HepG2 (cell line): ENCODE results near the gene CEP131. TPM values are rescaled to one million over a fixed set of nuclear protein-coding genes. Genes with fewer than 3 reads are reported as not detected.

Experiments used
- ARNT ChIP-seq: fragments of 450-650 bp; IDR thresholded peaks from 2 replicates; pipeline ENCODE4 v1.6.1; 2017
- ATRX ChIP-seq: sonication (generic); formaldehyde crosslinking; IDR thresholded peaks from 2 replicates; pipeline ENCODE4 v1.4.0; 2020; ENCODE audit warnings: missing genetic modification reagents, borderline replicate concordance
- FOXP1 ChIP-seq, 2 experiments: fragments of 450-650 bp in 1 of 2; IDR thresholded peaks; 2 replicates each; pipeline ENCODE4 v1.6.1; 2017 to 2018; ENCODE audit warnings: antibody characterized with exemption in 1 of 2
- GPN1 ChIP-seq: sonication (generic); formaldehyde crosslinking; IDR thresholded peaks from 2 replicates; pipeline ENCODE4 v1.5.1; 2020; ENCODE audit warnings: missing genetic modification reagents, borderline replicate concordance
- GTF2F1 ChIP-seq: fragments of 150-350 bp; IDR thresholded peaks from 2 replicates; pipeline ENCODE4 v1.6.1; 2014; ENCODE audit warnings: low read length
- HES4 ChIP-seq: sonication (generic); formaldehyde crosslinking; IDR thresholded peaks from 2 replicates; pipeline ENCODE4 v1.9.0; 2021; ENCODE audit warnings: mild to moderate bottlenecking, missing genetic modification reagents, borderline replicate concordance
- HOXA7 ChIP-seq: sonication (generic); formaldehyde crosslinking; IDR thresholded peaks from 2 replicates; pipeline ENCODE4 v1.8.1; 2022; ENCODE audit warnings: mild to moderate bottlenecking, missing genetic modification reagents, moderate library complexity
- KDM5B ChIP-seq: sonication (generic); formaldehyde crosslinking; IDR thresholded peaks from 2 replicates; pipeline ENCODE4 v1.4.0; 2020; ENCODE audit warnings: missing genetic modification reagents, mild to moderate bottlenecking, borderline replicate concordance
- KLF15 ChIP-seq: sonication (generic); formaldehyde crosslinking; IDR thresholded peaks from 2 replicates; pipeline ENCODE4 v1.8.1; 2023; ENCODE audit warnings: borderline replicate concordance, mild to moderate bottlenecking, inconsistent platforms, missing genetic modification reagents, mixed read lengths
- MEIS2 ChIP-seq: sonication (generic); formaldehyde crosslinking; IDR thresholded peaks from 2 replicates; pipeline ENCODE4 v1.9.0; 2021; ENCODE audit warnings: mild to moderate bottlenecking, missing genetic modification reagents
- TGIF2 ChIP-seq: IDR thresholded peaks from 2 replicates; pipeline ENCODE4 v1.6.1; 2016; ENCODE audit warnings: control low read depth, missing compliant biosample characterization
- ZBTB3 ChIP-seq: sonication (generic); formaldehyde crosslinking; IDR thresholded peaks from 2 replicates; pipeline ENCODE4 v1.4.0; 2020; ENCODE audit warnings: low read depth, mild to moderate bottlenecking, moderate library complexity, missing genetic modification reagents, borderline replicate concordance
- ZBTB8A ChIP-seq: sonication (generic); formaldehyde crosslinking; IDR thresholded peaks from 2 replicates; pipeline ENCODE4 v1.4.0; 2020; ENCODE audit warnings: mild to moderate bottlenecking, low read depth, missing genetic modification reagents, borderline replicate concordance
- ZKSCAN1 ChIP-seq: fragments of 150-350 bp; IDR thresholded peaks from 2 replicates; pipeline ENCODE4 v1.6.1; 2014; ENCODE audit warnings: low read length
- ZNF101 ChIP-seq: sonication (generic); formaldehyde crosslinking; IDR thresholded peaks from 2 replicates; pipeline ENCODE4 v1.4.0; 2020; ENCODE audit warnings: mild to moderate bottlenecking, low read depth, missing genetic modification reagents, borderline replicate concordance
- ZNF138 ChIP-seq: sonication (generic); formaldehyde crosslinking; IDR thresholded peaks from 2 replicates; pipeline ENCODE4 v1.5.0; 2020; ENCODE audit warnings: mild to moderate bottlenecking, low read depth, missing genetic modification reagents
- ZNF343 ChIP-seq: sonication (generic); formaldehyde crosslinking; IDR thresholded peaks from 2 replicates; pipeline ENCODE4 v1.4.0; 2020; ENCODE audit warnings: mild to moderate bottlenecking, missing genetic modification reagents
- ZNF772 ChIP-seq: sonication (generic); formaldehyde crosslinking; IDR thresholded peaks from 2 replicates; pipeline ENCODE4 v1.5.0; 2020; ENCODE audit warnings: mild to moderate bottlenecking, missing genetic modification reagents
- polyA plus RNA-seq, 8 experiments: library from polyadenylated mRNA; depleted of rRNA in 3 of 8; stranded (reverse) in 7 of 8; unstranded in 1 of 8; fragments of >200 nt; fragmentation: Illumina TruSeq in 4 of 8; extraction: Trizol in 4 of 8; gene quantifications; 2 replicates each; pipeline versions ENCODE4 v1.2.1 to v1.2.3, GENCODE V29; 2011 to 2016; ENCODE audit warnings: low read depth in 4 of 8, missing spikeins in 1 of 8, mixed read lengths in 1 of 8; ENCODE audit not compliant: insufficient read depth in 1 of 8
- total RNA-seq, 5 experiments: library from RNA; depleted of rRNA; stranded (reverse); fragments of >200 nt; fragmentation: Illumina TruSeq; extraction: Trizol; gene quantifications; 2 replicates each; pipeline ENCODE4 v1.2.3, GENCODE V29; 2016; ENCODE audit warnings: low read depth in 1 of 5
- TF ChIP-seq, protein P1 (sequence below): sonication (generic); formaldehyde crosslinking; IDR thresholded peaks from 2 replicates; pipeline ENCODE4 v1.4.0; 2020; ENCODE audit warnings: missing genetic modification reagents
- TF ChIP-seq, protein P2 (sequence below), 2 experiments: sonication (generic) in 1 of 2; formaldehyde crosslinking in 1 of 2; IDR thresholded peaks; 2 replicates each; pipeline versions ENCODE4 v1.4.0 to v1.6.1; 2018 to 2020; ENCODE audit warnings: missing genetic modification reagents in 2 of 2, borderline replicate concordance in 1 of 2, low read depth in 1 of 2, mild to moderate bottlenecking in 1 of 2, missing biosample characterization in 1 of 2
- TF ChIP-seq, protein P3 (sequence below): sonication (generic); formaldehyde crosslinking; conservative IDR thresholded peaks from 2 replicates; pipeline ENCODE4 v1.8.1; 2023; ENCODE audit warnings: missing genetic modification reagents
- TF ChIP-seq, protein P4 (sequence below): sonication (generic); formaldehyde crosslinking; IDR thresholded peaks from 2 replicates; pipeline ENCODE4 v1.5.0; 2020; ENCODE audit warnings: mild to moderate bottlenecking, missing genetic modification reagents

The CEP131 gene
- total and polyA plus RNA-seq, 2 of the 13 experiments (the other 11 are each of a cell fraction or from before 2014, with no cell fraction given) = 5.0 to 16.8 TPM

DNA sequence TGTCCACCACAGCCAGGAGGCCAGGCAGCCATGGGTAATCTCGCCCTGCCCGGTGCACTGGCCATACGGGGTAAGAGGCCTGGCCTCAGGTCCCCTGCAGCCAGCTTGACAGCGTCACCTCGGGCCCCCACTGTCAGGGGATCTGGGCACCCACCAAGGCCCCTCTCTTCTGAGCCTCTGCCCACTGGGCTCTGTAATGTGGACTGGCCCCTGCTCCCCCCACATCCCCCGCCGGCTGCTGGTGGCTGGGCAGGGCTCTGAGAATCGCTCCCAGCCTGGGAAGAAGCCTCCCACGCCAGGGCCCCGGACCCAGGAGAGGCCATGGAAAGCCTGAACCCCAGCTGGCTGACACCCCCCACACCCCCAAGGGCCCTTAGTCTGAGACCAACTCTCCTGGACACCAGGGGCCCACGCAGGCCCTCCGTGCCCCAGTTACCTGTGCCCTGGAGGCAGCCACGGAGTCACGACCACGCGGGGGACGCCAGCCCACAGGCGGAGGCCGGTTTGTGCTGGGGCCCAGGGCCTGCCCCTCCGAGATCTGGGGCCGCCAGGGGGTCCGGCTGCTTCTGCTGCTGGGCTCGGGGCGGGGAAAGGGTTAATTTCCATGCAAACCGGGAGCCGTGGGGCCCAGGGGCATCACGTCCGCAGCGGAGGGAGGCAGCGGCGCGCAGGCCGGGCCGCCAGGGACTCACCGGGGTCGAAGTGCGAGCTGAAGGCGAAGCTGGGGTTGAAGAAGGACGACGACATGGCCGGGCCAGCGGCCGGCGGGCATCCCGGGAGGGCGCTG lies 57.3 kb downstream of the CEP131 start, which contains the start of gene PVALEF (continued):
- TF ChIP-seq, protein P1, sequence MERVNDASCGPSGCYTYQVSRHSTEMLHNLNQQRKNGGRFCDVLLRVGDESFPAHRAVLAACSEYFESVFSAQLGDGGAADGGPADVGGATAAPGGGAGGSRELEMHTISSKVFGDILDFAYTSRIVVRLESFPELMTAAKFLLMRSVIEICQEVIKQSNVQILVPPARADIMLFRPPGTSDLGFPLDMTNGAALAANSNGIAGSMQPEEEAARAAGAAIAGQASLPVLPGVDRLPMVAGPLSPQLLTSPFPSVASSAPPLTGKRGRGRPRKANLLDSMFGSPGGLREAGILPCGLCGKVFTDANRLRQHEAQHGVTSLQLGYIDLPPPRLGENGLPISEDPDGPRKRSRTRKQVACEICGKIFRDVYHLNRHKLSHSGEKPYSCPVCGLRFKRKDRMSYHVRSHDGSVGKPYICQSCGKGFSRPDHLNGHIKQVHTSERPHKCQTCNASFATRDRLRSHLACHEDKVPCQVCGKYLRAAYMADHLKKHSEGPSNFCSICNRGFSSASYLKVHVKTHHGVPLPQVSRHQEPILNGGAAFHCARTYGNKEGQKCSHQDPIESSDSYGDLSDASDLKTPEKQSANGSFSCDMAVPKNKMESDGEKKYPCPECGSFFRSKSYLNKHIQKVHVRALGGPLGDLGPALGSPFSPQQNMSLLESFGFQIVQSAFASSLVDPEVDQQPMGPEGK (CRISPR knock-in tag) = peak; percentile 87
- TF ChIP-seq ZNF138 (CRISPR knock-in tag) (peak; percentile 4; the same call in 1 of the 2 replicates), HOXA7 (CRISPR knock-in tag) (no peak), GTF2F1 (no peak), ATRX (CRISPR knock-in tag) (no peak), ARNT (no peak), ZBTB8A (CRISPR knock-in tag) (no peak), ZKSCAN1 (no peak), KDM5B (peak; percentile 82; the same call in 1 of the 2 replicates), TGIF2 (CRISPR knock-in tag) (no peak; the same call in 1 of the 2 replicates), FOXP1 (IDR thresholded peaks at IDR 0.05) (no peak), FOXP1 (CRISPR knock-in tag; IDR thresholded peaks at IDR 0.05) (no peak), GPN1 (CRISPR knock-in tag) (peak; percentile 8; the same call in 1 of the 2 replicates), ZBTB3 (CRISPR knock-in tag) (no peak), ZNF343 (CRISPR knock-in tag) (no peak), ZNF101 (CRISPR knock-in tag) (no peak), KLF15 (CRISPR knock-in tag) (no peak), MEIS2 (peak; percentile 63; the same call in 1 of the 2 replicates), ZNF772 (CRISPR knock-in tag) (no peak), HES4 (CRISPR knock-in tag) (peak; percentile 87)
- TF ChIP-seq, protein P2, sequence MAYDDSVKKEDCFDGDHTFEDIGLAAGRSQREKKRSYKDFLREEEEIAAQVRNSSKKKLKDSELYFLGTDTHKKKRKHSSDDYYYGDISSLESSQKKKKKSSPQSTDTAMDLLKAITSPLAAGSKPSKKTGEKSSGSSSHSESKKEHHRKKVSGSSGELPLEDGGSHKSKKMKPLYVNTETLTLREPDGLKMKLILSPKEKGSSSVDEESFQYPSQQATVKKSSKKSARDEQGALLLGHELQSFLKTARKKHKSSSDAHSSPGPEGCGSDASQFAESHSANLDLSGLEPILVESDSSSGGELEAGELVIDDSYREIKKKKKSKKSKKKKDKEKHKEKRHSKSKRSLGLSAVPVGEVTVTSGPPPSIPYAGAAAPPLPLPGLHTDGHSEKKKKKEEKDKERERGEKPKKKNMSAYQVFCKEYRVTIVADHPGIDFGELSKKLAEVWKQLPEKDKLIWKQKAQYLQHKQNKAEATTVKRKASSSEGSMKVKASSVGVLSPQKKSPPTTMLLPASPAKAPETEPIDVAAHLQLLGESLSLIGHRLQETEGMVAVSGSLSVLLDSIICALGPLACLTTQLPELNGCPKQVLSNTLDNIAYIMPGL (CRISPR knock-in tag; IDR thresholded peaks at IDR 0.05; ENCODE audit: borderline replicate concordance in 1 of 2, low read depth in 1 of 2) = peak; percentile 81 to 82; a peak in 3 of 4 replicates
- TF ChIP-seq, protein P3, sequence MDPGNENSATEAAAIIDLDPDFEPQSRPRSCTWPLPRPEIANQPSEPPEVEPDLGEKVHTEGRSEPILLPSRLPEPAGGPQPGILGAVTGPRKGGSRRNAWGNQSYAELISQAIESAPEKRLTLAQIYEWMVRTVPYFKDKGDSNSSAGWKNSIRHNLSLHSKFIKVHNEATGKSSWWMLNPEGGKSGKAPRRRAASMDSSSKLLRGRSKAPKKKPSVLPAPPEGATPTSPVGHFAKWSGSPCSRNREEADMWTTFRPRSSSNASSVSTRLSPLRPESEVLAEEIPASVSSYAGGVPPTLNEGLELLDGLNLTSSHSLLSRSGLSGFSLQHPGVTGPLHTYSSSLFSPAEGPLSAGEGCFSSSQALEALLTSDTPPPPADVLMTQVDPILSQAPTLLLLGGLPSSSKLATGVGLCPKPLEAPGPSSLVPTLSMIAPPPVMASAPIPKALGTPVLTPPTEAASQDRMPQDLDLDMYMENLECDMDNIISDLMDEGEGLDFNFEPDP (CRISPR knock-in tag) = 0 out of 2 replicates have a peak, but pooled peaks have one; percentile 70
- TF ChIP-seq, protein P4, sequence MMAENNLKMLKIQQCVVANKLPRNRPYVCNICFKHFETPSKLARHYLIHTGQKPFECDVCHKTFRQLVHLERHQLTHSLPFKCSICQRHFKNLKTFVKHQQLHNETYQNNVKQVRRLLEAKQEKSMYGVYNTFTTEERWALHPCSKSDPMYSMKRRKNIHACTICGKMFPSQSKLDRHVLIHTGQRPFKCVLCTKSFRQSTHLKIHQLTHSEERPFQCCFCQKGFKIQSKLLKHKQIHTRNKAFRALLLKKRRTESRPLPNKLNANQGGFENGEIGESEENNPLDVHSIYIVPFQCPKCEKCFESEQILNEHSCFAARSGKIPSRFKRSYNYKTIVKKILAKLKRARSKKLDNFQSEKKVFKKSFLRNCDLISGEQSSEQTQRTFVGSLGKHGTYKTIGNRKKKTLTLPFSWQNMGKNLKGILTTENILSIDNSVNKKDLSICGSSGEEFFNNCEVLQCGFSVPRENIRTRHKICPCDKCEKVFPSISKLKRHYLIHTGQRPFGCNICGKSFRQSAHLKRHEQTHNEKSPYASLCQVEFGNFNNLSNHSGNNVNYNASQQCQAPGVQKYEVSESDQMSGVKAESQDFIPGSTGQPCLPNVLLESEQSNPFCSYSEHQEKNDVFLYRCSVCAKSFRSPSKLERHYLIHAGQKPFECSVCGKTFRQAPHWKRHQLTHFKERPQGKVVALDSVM (CRISPR knock-in tag) = peak; percentile 63; the same call in 1 of the 2 replicates
